Umbilical cord (tissue), 2 donors: ENCODE data around the gene DYNC1I2. TPM values are rescaled to one million over a fixed set of nuclear protein-coding genes. Genes with fewer than 3 reads are reported as not detected.
"Not testable (repeated sequence)": the region's sequence is repeated elsewhere in the genome, so short reads cannot be mapped to it uniquely, and the experiment has no call there.

Source experiments
- DNase-seq: peaks from one replicate; pipeline ENCODE4 v3.0.0-alpha.2; 2015; ENCODE audit warnings: low spot score
- total RNA-seq: library from RNA; depleted of rRNA; stranded (reverse); fragments of >200 nt; gene quantifications from one replicate; pipeline ENCODE4 v1.2.3, GENCODE V29; 2014; ENCODE audit warnings: low replicate concordance; ENCODE audit not compliant: insufficient read depth

The DYNC1I2 gene
- total RNA-seq, 1 donor from 2014 or later: 88.8 TPM

- peak; percentile 21 for DNase-seq
Measured at GRCh38 chr2:171712051-171712450, 24.8 kb downstream of the DYNC1I2 start.

GRCh38 chr2:171718720-171719119 lies 31.5 kb downstream of the DYNC1I2 start:
- no peak for DNase-seq

- no peak for DNase-seq
Measured at GRCh38 chr2:171719660-171720059, 32.4 kb downstream of the DYNC1I2 start.

GRCh38 chr2:171723716-171724683 lies 36.7 kb downstream of the DYNC1I2 start:
- DNase-seq: no peak

- DNase-seq: no peak
Measured at GRCh38 chr2:171726847-171727450, 39.7 kb downstream of the DYNC1I2 start.

- no peak for DNase-seq
Measured at GRCh38 chr2:171728989-171729951, 42.0 kb downstream of the DYNC1I2 start.

- no peak for DNase-seq
Measured at GRCh38 chr2:171729952-171730317, 42.7 kb downstream of the DYNC1I2 start.

GRCh38 chr2:171735991-171736710 lies 48.9 kb downstream of the DYNC1I2 start:
- DNase-seq: no peak

- no peak for DNase-seq
Measured at GRCh38 chr2:171741189-171741588, 53.9 kb downstream of the DYNC1I2 start.

- no peak for DNase-seq
Measured at GRCh38 chr2:171742760-171743159, 55.5 kb downstream of the DYNC1I2 start.

- DNase-seq: no peak
Measured at GRCh38 chr2:171745141-171745540, 57.9 kb downstream of the DYNC1I2 start.

- no peak for DNase-seq
Measured at GRCh38 chr2:171745806-171746205, 58.5 kb downstream of the DYNC1I2 start.

- DNase-seq: no peak
Measured at GRCh38 chr2:171747371-171747770, 60.1 kb downstream of the DYNC1I2 start.

GRCh38 chr2:171754254-171754939 lies 67.1 kb downstream of the DYNC1I2 start:
- DNase-seq: no peak

GRCh38 chr2:171758762-171759161 lies 71.5 kb downstream of the DYNC1I2 start:
- not testable (repeated sequence) for DNase-seq

- not testable (repeated sequence) for DNase-seq
Measured at GRCh38 chr2:171761176-171761575, 73.9 kb downstream of the DYNC1I2 start.

- DNase-seq: no peak
Measured at GRCh38 chr2:171762879-171763573, 75.8 kb downstream of the DYNC1I2 start.

GRCh38 chr2:171763602-171764001 lies 76.3 kb downstream of the DYNC1I2 start:
- DNase-seq: no peak

GRCh38 chr2:171771463-171771862 lies 84.2 kb downstream of the DYNC1I2 start:
- DNase-seq: no peak

GRCh38 chr2:171772373-171772772 lies 85.1 kb downstream of the DYNC1I2 start:
- no peak for DNase-seq
